CD14-positive monocyte (primary cell): Measurements from ENCODE around the gene ZFYVE28. TPM values are rescaled to one million over a fixed set of nuclear protein-coding genes. Genes with fewer than 3 reads are reported as not detected.

Experiments
- DNase-seq, 3 donors: peaks; one replicate each; pipeline ENCODE4 v3.0.0-alpha.2; 2011 to 2022
- H2AFZ ChIP-seq: 2 replicates; pipeline ENCODE4 v1.6.0; 2012; ENCODE audit warnings: mild to moderate bottlenecking, low read depth, low read length, inconsistent platforms; ENCODE audit not compliant: insufficient read depth, poor library complexity, severe bottlenecking
- H3K27ac ChIP-seq, 2 donors: 1 replicate in 1 of 2; 2 replicates in 1 of 2; pipeline ENCODE4 v1.5.1; 2012 to 2013; ENCODE audit warnings: low read length in 2 of 2, control low read depth in 1 of 2, inconsistent platforms in 1 of 2, low read depth in 1 of 2, mild to moderate bottlenecking in 1 of 2
- H3K27me3 ChIP-seq, 2 donors: one replicate each; pipeline versions ENCODE4 v1.6.0 to v1.6.1; 2011 to 2013; ENCODE audit warnings: low read length in 2 of 2; ENCODE audit not compliant: control insufficient read depth in 2 of 2, insufficient read depth in 2 of 2
- H3K36me3 ChIP-seq, 2 donors: replicated peaks in 1 of 2; 1 replicate in 1 of 2; 2 replicates in 1 of 2; pipeline versions ENCODE4 v1.5.1 to v1.6.1; 2012 to 2013; ENCODE audit warnings: low read length in 2 of 2, control low read depth in 1 of 2, inconsistent platforms in 1 of 2, mild to moderate bottlenecking in 1 of 2; ENCODE audit not compliant: insufficient read depth in 2 of 2, control insufficient read depth in 1 of 2
- H3K4me1 ChIP-seq, 2 donors: 1 replicate in 1 of 2; 2 replicates in 1 of 2; pipeline versions ENCODE4 v1.5.1 to v1.6.1; 2012 to 2013; ENCODE audit warnings: low read length in 2 of 2, control low read depth in 1 of 2, inconsistent platforms in 1 of 2, mild to moderate bottlenecking in 1 of 2, moderate library complexity in 1 of 2; ENCODE audit not compliant: insufficient read depth in 2 of 2, control insufficient read depth in 1 of 2
- H3K4me2 ChIP-seq: replicated peaks from 2 replicates; pipeline ENCODE3; 2012; ENCODE audit warnings: low read length, moderate library complexity, mild to moderate bottlenecking; ENCODE audit not compliant: poor library complexity, severe bottlenecking; ENCODE audit errors: extremely low read depth
- H3K4me3 ChIP-seq, 3 experiments: fragments of 200-600 bp in 1 of 3; sonication (generic) in 1 of 3; replicated peaks in 1 of 3; 1 replicate in 2 of 3; 2 replicates in 1 of 3; pipeline ENCODE4 v1.5.1; 2011 to 2013; ENCODE audit warnings: low read length in 3 of 3, mild to moderate bottlenecking in 3 of 3, control low read depth in 2 of 3, low read depth in 2 of 3, inconsistent platforms in 1 of 3, moderate library complexity in 1 of 3
- H3K79me2 ChIP-seq: 2 replicates; pipeline ENCODE4 v1.6.0; 2012; ENCODE audit warnings: mild to moderate bottlenecking, control low read depth, inconsistent platforms, low read length, moderate library complexity; ENCODE audit not compliant: insufficient read depth
- H3K9ac ChIP-seq: 2 replicates; pipeline ENCODE4 v1.6.0; 2017; ENCODE audit warnings: low read length, mild to moderate bottlenecking; ENCODE audit not compliant: insufficient read depth, poor library complexity, severe bottlenecking
- H3K9me3 ChIP-seq, 2 donors: replicated peaks in 1 of 2; 1 replicate in 1 of 2; 2 replicates in 1 of 2; pipeline versions ENCODE4 v1.5.1 to v1.6.1; 2012 to 2013; ENCODE audit warnings: low read length in 2 of 2, control low read depth in 1 of 2; ENCODE audit not compliant: control insufficient read depth in 1 of 2, insufficient read depth in 1 of 2
- H4K20me1 ChIP-seq: 2 replicates; pipeline ENCODE4 v1.6.0; 2012; ENCODE audit warnings: mild to moderate bottlenecking, low read length, control low read depth, moderate library complexity; ENCODE audit not compliant: insufficient read depth
- H3K27ac Mint-ChIP-seq, 7 donors: one replicate each; pipeline ENCODE4 v1.8.0; 2020; ENCODE audit warnings: mild to moderate bottlenecking in 7 of 7, mixed read lengths in 7 of 7, moderate library complexity in 6 of 7, inconsistent platforms in 2 of 7
- H3K27me3 Mint-ChIP-seq, 3 donors: one replicate each; pipeline ENCODE4 v1.8.0; 2021 to 2022; ENCODE audit warnings: low read depth in 3 of 3, mild to moderate bottlenecking in 3 of 3, mixed read lengths in 3 of 3, moderate library complexity in 3 of 3, inconsistent platforms in 1 of 3
- H3K36me3 Mint-ChIP-seq, 2 donors: one replicate each; pipeline ENCODE4 v1.8.0; 2020; ENCODE audit warnings: mixed read lengths in 2 of 2, inconsistent platforms in 1 of 2, mild to moderate bottlenecking in 1 of 2
- H3K4me1 Mint-ChIP-seq: one replicate; pipeline ENCODE4 v1.8.0; 2020; ENCODE audit warnings: mild to moderate bottlenecking, mixed read lengths
- H3K4me3 Mint-ChIP-seq, 2 donors: one replicate each; pipeline ENCODE4 v1.8.0; 2020; ENCODE audit warnings: mild to moderate bottlenecking in 2 of 2, mixed read lengths in 2 of 2, moderate library complexity in 1 of 2
- H3K9me3 Mint-ChIP-seq, 7 donors: one replicate each; pipeline ENCODE4 v1.8.0; 2020 to 2022; ENCODE audit warnings: mixed read lengths in 7 of 7, mild to moderate bottlenecking in 6 of 7, moderate library complexity in 6 of 7, inconsistent platforms in 2 of 7
- WGBS: methylation state at CpG from one replicate; pipeline ENCODE4 v1.1.5; 2013; ENCODE audit warnings: missing lambda C conversion rate; ENCODE audit not compliant: insufficient coverage; 5-methylcytosine and 5-hydroxymethylcytosine counted together
- intact Hi-C, 2 donors: fragments of 100-400 bp; cut with micrococcal nuclease; formaldehyde crosslinking; loops; one replicate each; pipeline versions ENCODE4 v1.15.0 to v1.15.1; 2023
- polyA plus RNA-seq, 3 donors: library from polyadenylated mRNA; depleted of rRNA in 1 of 3; unstranded in 2 of 3; stranded (reverse) in 1 of 3; fragments of 300-500 nt in 2 of 3; fragments of >200 nt in 1 of 3; fragmentation: Illumina TruSeq in 2 of 3; gene quantifications; 1 replicate in 2 of 3; 2 replicates in 1 of 3; pipeline ENCODE4 v1.2.3, GENCODE V29; 2012 to 2021
- TF ChIP-seq, protein P1 (sequence below): fragments of 200-600 bp; IDR thresholded peaks from one replicate; pipeline ENCODE4 v1.8.0; 2022; ENCODE audit warnings: antibody characterized with exemption, mild to moderate bottlenecking

ZFYVE28 gene
- polyA plus RNA-seq, 3 donors = 1.0 to 4.4 (median 1.1) TPM

DNA sequence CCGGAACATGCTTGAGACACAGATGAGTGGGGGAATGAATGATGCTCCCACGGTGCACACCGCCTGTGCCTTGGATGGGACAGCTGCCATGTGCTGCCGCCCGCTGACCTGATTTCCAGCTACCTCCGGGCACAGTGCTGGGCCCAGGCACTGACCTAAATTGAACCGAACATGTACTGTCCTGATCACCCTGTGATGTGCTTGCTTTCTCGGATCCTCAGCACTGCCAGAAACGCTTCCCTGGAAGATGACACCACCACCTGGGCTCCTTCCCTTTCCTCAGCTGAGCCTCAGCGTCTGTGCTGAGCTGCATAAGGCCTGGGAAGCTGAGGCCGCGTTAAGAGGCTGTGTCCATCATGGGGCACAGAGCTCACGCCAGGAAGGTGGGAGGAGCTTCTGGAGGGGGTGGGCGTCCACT, 117.2 kb downstream of the ZFYVE28 start:
- H3K4me1 Mint-ChIP-seq = peaks cover 2% of the 10 kb centered on the region
- no peak for DNase-seq
- Histone ChIP-seq H4K20me1 (no peaks in the 10 kb centered on the region), H3K4me2 (no peak overlapping the region), H3K4me3 (no peak overlapping the region), H3K79me2 (no peaks in the 10 kb centered on the region), H2AFZ (no peak overlapping the region), H3K4me1 (no peaks in the 10 kb centered on the region), H3K36me3 (no peaks in the 10 kb centered on the region), H3K9ac (no peak overlapping the region), H3K9me3 (peaks cover 0 to 16% of the 10 kb centered on the region in 2 donors), H3K27me3 (no peaks in the 10 kb centered on the region), H3K27ac (no peak overlapping the region)
- no peaks in the 10 kb centered on the region for H3K36me3 Mint-ChIP-seq
- no peak overlapping the region for H3K4me3 Mint-ChIP-seq
- WGBS = 95% methylated on average over 9 of the region's 14 CpGs
- TF ChIP-seq, protein P1, sequence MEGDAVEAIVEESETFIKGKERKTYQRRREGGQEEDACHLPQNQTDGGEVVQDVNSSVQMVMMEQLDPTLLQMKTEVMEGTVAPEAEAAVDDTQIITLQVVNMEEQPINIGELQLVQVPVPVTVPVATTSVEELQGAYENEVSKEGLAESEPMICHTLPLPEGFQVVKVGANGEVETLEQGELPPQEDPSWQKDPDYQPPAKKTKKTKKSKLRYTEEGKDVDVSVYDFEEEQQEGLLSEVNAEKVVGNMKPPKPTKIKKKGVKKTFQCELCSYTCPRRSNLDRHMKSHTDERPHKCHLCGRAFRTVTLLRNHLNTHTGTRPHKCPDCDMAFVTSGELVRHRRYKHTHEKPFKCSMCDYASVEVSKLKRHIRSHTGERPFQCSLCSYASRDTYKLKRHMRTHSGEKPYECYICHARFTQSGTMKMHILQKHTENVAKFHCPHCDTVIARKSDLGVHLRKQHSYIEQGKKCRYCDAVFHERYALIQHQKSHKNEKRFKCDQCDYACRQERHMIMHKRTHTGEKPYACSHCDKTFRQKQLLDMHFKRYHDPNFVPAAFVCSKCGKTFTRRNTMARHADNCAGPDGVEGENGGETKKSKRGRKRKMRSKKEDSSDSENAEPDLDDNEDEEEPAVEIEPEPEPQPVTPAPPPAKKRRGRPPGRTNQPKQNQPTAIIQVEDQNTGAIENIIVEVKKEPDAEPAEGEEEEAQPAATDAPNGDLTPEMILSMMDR = no peak
- peaks cover 0 to 7% (median 3%) of the 10 kb centered on the region in 3 donors for H3K27me3 Mint-ChIP-seq
- peaks cover 4 to 17% (median 12%) of the 10 kb centered on the region in 7 donors for H3K9me3 Mint-ChIP-seq
- intact Hi-C loops = no loop called here
- no peak overlapping the region for H3K27ac Mint-ChIP-seq

DNA sequence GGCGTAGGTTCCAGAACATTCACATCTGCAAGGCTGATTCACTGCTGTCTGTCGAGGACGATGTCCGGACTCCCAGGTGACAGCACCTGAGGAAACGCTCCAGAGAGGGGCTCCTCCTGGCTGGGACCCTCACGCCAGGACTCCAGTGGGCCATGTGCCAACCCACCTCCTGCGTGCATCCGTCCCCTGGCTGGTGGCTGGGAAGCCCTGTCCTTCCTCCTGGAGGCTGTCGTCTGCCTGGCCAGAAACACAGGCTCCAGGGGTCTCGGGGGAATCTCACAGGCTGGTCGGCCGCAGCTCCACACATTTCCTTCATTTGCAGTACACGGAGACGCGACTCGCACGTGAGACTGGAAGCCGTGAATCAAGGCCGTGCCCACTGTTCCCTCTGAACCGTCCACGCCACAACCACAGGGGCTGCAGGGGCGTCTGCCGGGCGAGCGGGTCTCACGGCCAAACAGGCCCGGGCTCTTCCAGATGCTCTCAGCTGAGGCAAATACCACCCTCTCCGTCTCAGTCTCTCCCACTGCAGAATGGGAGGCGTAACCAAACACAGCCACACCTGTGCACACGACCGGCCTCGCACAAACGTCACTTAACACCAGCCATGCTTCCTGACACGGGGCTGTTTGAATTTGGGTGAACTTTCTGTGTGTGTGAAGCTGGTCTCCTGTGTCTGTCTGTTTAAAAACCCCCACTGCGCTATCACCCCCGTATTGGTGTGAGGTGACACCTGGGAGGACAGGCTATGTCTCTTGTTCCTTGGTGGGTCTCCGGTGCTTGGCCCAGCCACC, 117.8 kb downstream of the ZFYVE28 start:
- H3K79me2 ChIP-seq = no peaks in the 10 kb centered on the region
- H3K27me3 Mint-ChIP-seq = peaks cover 0 to 7% (median 3%) of the 10 kb centered on the region in 3 donors
- no peak overlapping the region for H3K27ac ChIP-seq
- H3K4me1 Mint-ChIP-seq = peaks cover 5% of the 10 kb centered on the region
- no peak overlapping the region for H3K4me2 ChIP-seq
- DNase-seq = no peak
- H3K4me1 ChIP-seq = peaks cover 0 to 4% of the 10 kb centered on the region in 2 donors
- H3K9ac ChIP-seq = no peak overlapping the region
- no peak overlapping the region for H2AFZ ChIP-seq
- peaks cover 4 to 15% (median 12%) of the 10 kb centered on the region in 7 donors for H3K9me3 Mint-ChIP-seq
- H3K4me3 Mint-ChIP-seq = no peak overlapping the region
- H3K36me3 ChIP-seq = no peaks in the 10 kb centered on the region
- WGBS = 95% methylated on average over 36 of the region's 37 CpGs
- no peaks in the 10 kb centered on the region for H3K27me3 ChIP-seq
- TF ChIP-seq, protein P1 = no peak
- H3K27ac Mint-ChIP-seq = no peak overlapping the region
- no peak overlapping the region for H3K4me3 ChIP-seq
- H4K20me1 ChIP-seq = no peaks in the 10 kb centered on the region
- H3K9me3 ChIP-seq = peaks cover 0 to 16% of the 10 kb centered on the region in 2 donors
- intact Hi-C loops = no loop called here
- H3K36me3 Mint-ChIP-seq = no peaks in the 10 kb centered on the region
